Tibial artery (tissue), 4 donors: ENCODE data around the gene BCAS2.
"Not testable (repeated sequence)": the region's sequence is repeated elsewhere in the genome, so short reads cannot be mapped to it uniquely, and the experiment has no call there.

ENCODE experiments used
- DNase-seq, 2 donors: peaks; one replicate each; pipeline ENCODE4 v3.0.0-alpha.2; 2019
- H3K27ac ChIP-seq, 2 donors: fragments of 200-600 bp; sonication (generic) in 1 of 2; 1 replicate in 1 of 2; 2 replicates in 1 of 2; pipeline ENCODE4 v1.5.1; 2018 to 2019; ENCODE audit warnings: mild to moderate bottlenecking in 1 of 2
- H3K27me3 ChIP-seq, 2 donors: fragments of 200-600 bp; sonication (generic) in 1 of 2; one replicate each; pipeline versions ENCODE4 v1.5.1 to v1.6.0; 2016 to 2019
- H3K36me3 ChIP-seq, 3 donors: fragments of 200-600 bp; sonication (generic) in 2 of 3; one replicate each; pipeline ENCODE4 v1.5.1; 2016 to 2019; ENCODE audit warnings: mild to moderate bottlenecking in 2 of 3
- H3K4me1 ChIP-seq, 4 donors: fragments of 200-600 bp; sonication (generic) in 2 of 4; 1 replicate in 3 of 4; 2 replicates in 1 of 4; pipeline ENCODE4 v1.5.1; 2016 to 2019
- H3K4me3 ChIP-seq, 2 donors: fragments of 200-600 bp; sonication (generic) in 1 of 2; 1 replicate in 1 of 2; 2 replicates in 1 of 2; pipeline ENCODE4 v1.5.1; 2018 to 2019; ENCODE audit warnings: mild to moderate bottlenecking in 2 of 2
- H3K9me3 ChIP-seq, 3 donors: fragments of 200-600 bp; sonication (generic) in 1 of 3; one replicate each; pipeline ENCODE4 v1.5.1; 2016 to 2019
- intact Hi-C: fragments of 100-400 bp; cut with DNase I; formaldehyde crosslinking; loops from one replicate; pipeline ENCODE4 v1.15.0; 2023; ENCODE audit warnings: low total_unique reads
- TF ChIP-seq, protein P1 (sequence below), 2 experiments: fragments of 200-600 bp in 1 of 2; fragments of 450-650 bp in 1 of 2; IDR thresholded peaks; one replicate each; pipeline ENCODE4 v1.5.1; 2017 to 2019; ENCODE audit warnings: antibody characterized with exemption in 2 of 2, mild to moderate bottlenecking in 1 of 2, moderate library complexity in 1 of 2

Gene BCAS2

DNA sequence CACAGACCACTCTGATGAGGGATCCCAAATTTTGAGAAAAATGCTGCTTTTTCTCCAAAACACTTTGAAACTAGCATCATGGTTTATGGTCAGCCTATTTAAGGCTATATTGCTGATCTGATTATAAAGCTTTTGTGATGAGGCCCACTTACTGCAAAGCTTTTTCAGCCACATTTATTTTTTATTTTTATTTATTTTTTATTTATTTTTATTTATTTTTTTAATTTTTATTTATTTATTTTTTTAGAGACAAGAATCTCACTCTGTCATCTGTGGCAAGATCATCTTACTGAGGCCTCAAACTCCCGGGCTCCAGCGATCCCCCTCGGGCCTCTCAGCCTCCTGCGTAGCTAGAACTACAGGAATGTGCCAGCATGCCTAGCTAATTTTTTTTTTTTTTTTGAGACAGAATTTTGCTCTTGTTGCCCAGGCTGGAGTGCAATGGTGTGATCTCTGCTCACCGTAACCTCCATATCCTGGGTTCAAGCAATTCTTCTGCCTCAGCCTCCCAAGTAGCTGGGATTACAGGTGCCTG is 5.2 kb upstream of the BCAS2 start:
- H3K4me3 ChIP-seq, result no peak overlapping the region
- no peaks in the 10 kb centered on the region for H3K9me3 ChIP-seq
- intact Hi-C loops, result no loop called here
- peaks cover 0 to 15% (median 4%) of the 10 kb centered on the region in 3 donors for H3K36me3 ChIP-seq
- H3K27ac ChIP-seq, result no peak overlapping the region
- TF ChIP-seq, protein P1, sequence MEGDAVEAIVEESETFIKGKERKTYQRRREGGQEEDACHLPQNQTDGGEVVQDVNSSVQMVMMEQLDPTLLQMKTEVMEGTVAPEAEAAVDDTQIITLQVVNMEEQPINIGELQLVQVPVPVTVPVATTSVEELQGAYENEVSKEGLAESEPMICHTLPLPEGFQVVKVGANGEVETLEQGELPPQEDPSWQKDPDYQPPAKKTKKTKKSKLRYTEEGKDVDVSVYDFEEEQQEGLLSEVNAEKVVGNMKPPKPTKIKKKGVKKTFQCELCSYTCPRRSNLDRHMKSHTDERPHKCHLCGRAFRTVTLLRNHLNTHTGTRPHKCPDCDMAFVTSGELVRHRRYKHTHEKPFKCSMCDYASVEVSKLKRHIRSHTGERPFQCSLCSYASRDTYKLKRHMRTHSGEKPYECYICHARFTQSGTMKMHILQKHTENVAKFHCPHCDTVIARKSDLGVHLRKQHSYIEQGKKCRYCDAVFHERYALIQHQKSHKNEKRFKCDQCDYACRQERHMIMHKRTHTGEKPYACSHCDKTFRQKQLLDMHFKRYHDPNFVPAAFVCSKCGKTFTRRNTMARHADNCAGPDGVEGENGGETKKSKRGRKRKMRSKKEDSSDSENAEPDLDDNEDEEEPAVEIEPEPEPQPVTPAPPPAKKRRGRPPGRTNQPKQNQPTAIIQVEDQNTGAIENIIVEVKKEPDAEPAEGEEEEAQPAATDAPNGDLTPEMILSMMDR (IDR thresholded peaks at IDR 0.05), result no peak
- peaks cover 0 to 6% (median 6%) of the 10 kb centered on the region in 4 donors for H3K4me1 ChIP-seq
- H3K27me3 ChIP-seq, result no peaks in the 10 kb centered on the region
- no peak for DNase-seq

DNA sequence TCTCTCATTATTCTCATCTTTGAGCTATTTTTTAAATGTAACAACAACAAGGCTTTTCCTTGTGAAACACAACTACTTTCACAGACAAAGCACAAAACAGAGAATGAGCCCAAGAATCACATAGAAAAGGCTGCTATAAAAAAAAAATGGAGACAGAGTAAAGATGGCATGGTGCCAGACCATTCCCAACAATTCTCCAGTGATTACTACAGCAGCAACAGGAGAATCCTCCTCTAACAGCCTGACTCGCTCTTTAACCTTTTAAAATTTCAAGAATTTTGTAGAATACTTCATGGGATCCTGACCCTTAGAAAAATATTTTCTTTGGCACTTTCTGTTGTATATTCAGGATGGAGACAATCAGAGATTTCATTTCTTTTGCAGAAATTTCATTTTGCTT is 3.8 kb upstream of the BCAS2 start:
- H3K9me3 ChIP-seq, result no peaks in the 10 kb centered on the region
- H3K27me3 ChIP-seq, result no peaks in the 10 kb centered on the region
- TF ChIP-seq, protein P1 (IDR thresholded peaks at IDR 0.05), result no peak
- H3K27ac ChIP-seq, result no peak overlapping the region
- intact Hi-C loops, result no loop called here
- peaks cover 0 to 15% (median 3%) of the 10 kb centered on the region in 3 donors for H3K36me3 ChIP-seq
- no peak overlapping the region for H3K4me3 ChIP-seq
- H3K4me1 ChIP-seq, result peaks cover 0 to 15% (median 11%) of the 10 kb centered on the region in 4 donors
- DNase-seq, result no peak

DNA sequence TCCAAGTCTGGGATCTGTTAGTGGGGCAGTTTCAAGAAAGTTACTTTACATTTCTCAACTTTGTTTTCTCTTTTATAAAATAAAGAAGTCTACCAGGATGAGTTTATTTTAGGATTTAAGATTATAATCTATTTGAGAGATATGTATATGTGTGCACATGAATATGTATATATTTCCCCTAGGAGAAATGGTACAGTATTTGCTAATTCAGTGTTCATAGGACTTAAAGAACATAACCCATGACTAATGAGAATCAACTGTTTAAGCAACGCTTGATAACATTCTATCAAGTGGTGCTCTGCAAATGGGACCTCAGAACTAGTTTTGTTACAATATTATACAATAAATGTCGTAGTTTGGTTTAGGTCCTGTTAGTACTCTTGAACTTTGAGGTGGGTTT is 7.0 kb downstream of the BCAS2 start:
- Histone ChIP-seq H3K27ac (no peak overlapping the region), H3K4me3 (no peak overlapping the region), H3K36me3 (peaks cover 69 to 86% (median 85%) of the 10 kb centered on the region in 3 donors), H3K4me1 (peaks cover 0 to 12% (median 6%) of the 10 kb centered on the region in 4 donors), H3K9me3 (no peaks in the 10 kb centered on the region), H3K27me3 (no peaks in the 10 kb centered on the region)
- DNase-seq, result no peak
- intact Hi-C loops, result no loop called here
- TF ChIP-seq, protein P1 (IDR thresholded peaks at IDR 0.05), result no peak

DNA sequence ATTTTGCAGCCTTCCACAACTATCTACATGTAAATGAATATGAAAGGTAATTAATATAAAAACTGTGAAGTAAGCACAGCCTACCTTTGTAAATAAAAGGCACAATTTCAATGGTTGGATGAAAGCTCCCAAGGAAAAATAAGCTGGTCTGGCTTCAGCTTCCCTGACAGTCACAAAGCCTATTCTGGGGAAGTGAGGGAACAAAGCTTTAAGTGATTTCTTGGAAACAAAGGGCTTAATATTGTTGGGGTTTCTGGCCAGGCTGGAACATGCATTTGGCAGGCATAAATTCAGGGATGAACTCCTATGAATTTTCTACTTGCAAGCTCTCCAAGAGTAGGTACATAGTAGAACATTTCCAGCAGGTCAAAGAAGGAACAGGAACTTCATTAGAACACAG is 17.3 kb downstream of the BCAS2 start:
- H3K4me1 ChIP-seq, result no peaks in the 10 kb centered on the region
- H3K36me3 ChIP-seq, result peaks cover 44 to 49% (median 46%) of the 10 kb centered on the region in 3 donors
- intact Hi-C loops, result no loop called here
- no peaks in the 10 kb centered on the region for H3K27me3 ChIP-seq
- H3K9me3 ChIP-seq, result no peaks in the 10 kb centered on the region
- H3K4me3 ChIP-seq, result no peak overlapping the region
- DNase-seq, result no peak
- TF ChIP-seq, protein P1 (IDR thresholded peaks at IDR 0.05), result no peak
- no peak overlapping the region for H3K27ac ChIP-seq

DNA sequence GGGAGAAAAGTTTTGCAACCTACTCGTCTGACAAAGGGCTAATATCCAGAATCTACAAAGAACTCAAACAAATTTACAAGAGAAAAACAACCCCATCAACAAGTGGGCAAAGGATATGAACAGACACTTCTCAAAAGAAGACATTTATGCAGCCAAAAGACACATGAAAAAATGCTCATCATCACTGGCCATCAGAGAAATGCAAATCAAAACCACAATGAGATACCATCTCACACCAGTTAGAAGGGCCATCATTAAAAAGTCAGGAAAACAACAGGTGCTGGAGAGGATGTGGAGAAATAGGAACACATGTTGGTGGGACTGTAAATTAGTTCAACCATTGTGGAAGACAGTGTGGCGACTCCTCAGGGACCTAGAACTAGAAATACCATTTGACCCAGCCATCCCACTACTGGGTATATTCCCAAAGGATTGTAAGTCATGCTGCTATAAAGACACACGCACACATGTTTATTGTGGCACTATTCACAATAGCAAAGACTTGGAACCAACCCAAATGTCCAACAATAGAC is 18.4 kb downstream of the BCAS2 start:
- DNase-seq, intact Hi-C loops, H3K4me3 ChIP-seq, H3K9me3 ChIP-seq, H3K4me1 ChIP-seq, H3K27ac ChIP-seq, H3K27me3 ChIP-seq: not testable (repeated sequence)
- H3K36me3 ChIP-seq, result peaks cover 33 to 38% (median 36%) of the 10 kb centered on the region in 3 donors

DNA sequence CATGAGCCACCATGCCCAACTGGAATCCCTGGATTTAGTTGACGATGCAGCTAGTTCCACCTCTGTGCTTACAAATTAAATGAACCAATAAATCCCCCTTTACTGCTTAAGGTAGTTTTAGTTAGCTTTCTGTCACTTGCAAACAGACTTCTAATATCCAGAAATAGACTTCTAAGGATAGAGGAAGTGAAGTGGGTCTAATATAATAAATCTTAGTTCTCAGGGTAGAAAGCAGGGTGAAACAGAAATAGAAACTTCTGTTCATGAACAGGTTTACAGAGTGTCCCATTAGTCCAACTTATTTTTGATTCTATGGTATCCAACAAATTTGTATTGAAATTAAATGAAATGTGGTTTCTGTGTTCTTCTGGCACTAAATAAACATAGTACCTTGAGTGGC is 20.1 kb downstream of the BCAS2 start:
- no peak overlapping the region for H3K4me3 ChIP-seq
- intact Hi-C loops, result no loop called here
- TF ChIP-seq, protein P1 (IDR thresholded peaks at IDR 0.05), result no peak
- DNase-seq, result no peak
- H3K9me3 ChIP-seq, result no peaks in the 10 kb centered on the region
- H3K27me3 ChIP-seq, result no peaks in the 10 kb centered on the region
- no peaks in the 10 kb centered on the region for H3K4me1 ChIP-seq
- peaks cover 16 to 21% (median 18%) of the 10 kb centered on the region in 3 donors for H3K36me3 ChIP-seq
- H3K27ac ChIP-seq, result no peak overlapping the region
